GM12873 (cell line): ENCODE results near the gene PNPLA7.

Experiments used
- TF ChIP-seq, protein P1 (sequence below): IDR thresholded peaks from 2 replicates; pipeline ENCODE4 v1.5.1; 2012; ENCODE audit warnings: low read depth, mild to moderate bottlenecking, moderate library complexity, low read length, control low read depth; ENCODE audit not compliant: insufficient read depth; ENCODE audit errors: missing control alignments

Gene PNPLA7

DNA sequence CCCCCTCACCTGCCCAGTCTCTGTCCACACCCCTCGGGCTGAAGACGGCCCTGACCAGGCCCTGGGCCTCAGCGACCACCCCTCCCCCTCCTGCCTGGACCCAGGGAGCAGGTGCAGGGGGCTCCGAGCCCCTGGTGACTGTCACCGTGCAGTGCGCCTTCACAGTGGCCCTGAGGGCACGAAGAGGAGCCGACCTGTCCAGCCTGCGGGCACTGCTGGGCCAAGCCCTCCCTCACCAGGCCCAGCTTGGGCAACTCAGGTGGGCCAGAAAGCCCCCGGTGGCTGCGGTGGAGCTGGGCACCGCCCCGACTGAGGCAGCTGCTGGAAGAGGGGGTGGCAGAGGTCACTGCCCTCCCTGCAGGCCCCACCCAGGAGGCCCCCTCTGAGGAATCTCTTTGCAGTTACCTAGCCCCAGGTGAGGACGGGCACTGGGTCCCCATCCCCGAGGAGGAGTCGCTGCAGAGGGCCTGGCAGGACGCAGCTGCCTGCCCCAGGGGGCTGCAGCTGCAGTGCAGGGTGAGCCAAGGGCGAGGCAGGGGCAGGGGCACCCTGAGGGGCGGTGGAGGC is 116.8 kb downstream of the PNPLA7 start:
- TF ChIP-seq, protein P1, sequence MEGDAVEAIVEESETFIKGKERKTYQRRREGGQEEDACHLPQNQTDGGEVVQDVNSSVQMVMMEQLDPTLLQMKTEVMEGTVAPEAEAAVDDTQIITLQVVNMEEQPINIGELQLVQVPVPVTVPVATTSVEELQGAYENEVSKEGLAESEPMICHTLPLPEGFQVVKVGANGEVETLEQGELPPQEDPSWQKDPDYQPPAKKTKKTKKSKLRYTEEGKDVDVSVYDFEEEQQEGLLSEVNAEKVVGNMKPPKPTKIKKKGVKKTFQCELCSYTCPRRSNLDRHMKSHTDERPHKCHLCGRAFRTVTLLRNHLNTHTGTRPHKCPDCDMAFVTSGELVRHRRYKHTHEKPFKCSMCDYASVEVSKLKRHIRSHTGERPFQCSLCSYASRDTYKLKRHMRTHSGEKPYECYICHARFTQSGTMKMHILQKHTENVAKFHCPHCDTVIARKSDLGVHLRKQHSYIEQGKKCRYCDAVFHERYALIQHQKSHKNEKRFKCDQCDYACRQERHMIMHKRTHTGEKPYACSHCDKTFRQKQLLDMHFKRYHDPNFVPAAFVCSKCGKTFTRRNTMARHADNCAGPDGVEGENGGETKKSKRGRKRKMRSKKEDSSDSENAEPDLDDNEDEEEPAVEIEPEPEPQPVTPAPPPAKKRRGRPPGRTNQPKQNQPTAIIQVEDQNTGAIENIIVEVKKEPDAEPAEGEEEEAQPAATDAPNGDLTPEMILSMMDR: no peak

DNA sequence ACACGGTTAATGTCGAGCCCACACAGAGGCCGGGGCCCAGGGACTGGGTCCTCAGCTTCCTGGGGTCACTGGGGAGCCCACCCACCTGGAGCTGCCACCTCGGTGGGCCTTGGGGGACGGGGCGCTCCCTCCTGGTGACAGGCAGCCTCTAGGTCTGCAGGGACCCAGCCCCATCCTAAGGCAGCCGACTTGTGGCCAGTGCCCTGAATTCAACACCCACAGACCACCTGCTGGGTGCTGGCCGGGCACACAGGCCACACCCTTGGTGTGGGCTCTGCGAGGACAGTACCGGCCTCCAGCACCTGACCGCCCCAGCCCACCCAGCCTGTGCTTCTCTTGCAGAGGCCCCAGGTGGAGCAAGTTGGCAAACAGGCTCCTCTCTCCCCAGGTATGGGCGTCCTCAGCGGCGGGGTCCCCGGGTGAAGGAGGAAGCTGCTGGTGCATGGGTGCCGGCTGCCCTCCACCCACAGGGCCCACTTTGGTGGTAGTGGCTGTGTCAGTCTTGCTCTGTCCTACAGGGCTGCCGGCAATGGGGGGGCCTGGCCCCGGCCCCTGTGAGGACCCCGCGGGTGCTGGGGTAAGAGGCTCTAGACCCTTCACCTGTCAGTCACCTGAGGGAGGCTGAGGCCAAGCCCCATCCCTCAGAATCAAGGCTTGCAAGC is 117.4 kb downstream of the PNPLA7 start:
- TF ChIP-seq, protein P1: no peak

DNA sequence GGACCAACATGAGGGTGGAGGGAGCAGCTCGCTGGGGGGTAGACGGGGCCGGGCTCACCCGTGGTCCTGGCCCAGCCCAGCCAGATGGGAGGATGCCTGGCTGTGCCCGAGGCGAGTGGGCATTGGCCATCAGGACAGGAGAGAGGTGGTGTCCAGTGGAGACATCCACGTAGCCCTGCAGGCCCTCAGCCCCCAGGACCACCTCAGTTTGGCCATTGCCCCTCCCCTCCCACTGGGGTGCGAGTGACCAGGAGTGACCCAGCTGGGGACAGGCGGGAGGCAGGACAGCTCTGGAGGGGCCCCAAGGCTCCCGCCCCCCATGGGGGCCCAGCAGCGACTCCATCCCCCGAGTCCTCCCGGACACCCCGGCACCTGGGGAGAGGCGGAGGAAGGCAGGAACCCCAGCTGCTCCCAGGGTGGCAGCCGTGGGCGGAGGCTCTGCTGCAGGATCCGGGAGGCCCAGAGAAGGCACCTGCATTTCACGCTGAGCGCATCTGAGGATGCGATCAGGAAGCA is 118.7 kb downstream of the PNPLA7 start:
- TF ChIP-seq, protein P1: no peak

DNA sequence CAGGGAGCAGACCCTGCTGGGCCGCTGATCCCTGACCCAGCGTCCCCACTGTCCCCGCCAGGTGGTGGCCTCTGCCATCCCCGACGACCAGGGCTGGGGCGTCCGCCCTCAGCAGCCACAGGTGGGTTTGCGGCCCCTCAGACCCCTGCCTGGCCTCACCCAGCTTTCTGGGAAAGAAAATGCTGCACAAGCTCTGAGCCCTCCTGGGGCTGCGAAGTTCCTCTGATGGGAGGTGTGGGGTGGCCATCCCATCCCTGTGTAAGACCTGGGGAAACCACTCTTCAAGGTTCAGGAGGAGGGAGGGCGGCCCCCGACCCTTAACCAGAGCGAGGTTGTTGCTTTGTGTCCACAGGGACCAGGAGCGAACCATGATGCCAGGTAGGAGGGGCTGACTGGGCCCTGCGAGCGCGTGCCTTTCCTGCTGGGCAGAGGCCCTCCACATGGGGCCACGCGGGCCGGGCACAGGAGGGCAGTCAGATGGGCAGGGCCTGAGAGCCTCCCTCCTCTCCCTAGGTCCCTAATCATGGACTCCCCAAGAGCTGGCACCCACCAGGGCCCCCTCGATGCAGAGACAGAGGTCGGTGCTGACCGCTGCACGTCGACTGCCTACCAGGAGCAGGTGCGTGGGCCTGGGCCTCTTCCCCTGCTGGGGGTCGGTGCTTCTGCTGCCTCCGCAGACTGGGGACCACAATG is 119.3 kb downstream of the PNPLA7 start:
- TF ChIP-seq, protein P1: no peak

DNA sequence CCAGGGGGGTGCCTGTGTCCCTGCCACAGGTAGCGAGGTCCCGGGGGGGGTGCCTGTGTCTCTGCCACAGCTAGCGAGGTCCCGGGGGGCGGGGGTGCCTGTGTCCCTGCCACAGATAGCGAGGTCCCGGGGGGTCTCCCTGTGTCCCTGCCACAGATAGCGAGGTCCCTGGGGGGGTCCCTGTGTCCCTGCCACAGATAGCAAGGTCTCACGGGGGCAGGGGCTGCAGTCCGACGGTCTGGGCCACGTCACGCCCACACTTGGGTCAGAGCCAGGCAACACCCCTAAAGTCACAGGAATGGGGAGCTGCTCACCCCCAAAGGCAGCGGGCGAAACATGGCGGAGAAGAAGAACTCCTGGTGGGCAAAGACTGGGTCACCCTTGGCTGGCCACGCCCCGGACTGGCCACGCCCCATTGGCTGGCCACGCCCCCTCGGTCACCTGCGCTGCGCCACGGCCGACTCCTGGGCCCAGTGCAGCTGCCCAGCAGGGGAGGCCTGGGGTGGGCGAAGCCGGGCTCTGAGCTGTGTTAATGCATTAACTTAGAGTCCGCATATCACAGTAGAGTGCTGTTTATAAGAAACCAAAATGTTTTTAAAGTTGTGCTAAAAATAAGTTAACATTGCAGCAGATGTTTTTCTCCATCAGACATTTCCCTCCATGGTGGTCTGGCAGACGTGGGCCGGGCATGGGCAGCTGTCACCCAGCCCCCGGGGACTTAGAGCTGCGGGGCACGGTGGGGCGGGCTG is 120.1 kb downstream of the PNPLA7 start:
- TF ChIP-seq, protein P1: no peak

DNA sequence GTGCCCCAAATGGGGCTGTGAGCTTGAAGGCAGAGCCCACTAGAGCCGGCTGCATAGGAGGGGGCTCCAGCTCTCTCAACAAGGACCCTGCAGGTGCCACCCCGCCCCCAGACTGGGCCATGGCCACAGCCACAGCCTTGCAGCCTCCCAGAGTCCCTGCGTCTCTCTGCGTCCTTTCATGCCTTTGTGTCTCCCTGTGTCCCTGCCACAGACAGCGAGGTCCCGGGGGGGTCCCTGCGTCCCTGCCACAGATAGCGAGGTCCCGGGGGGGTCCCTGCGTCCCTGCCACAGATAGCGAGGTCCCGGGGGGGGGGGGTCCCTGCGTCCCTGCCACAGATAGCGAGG is 120.7 kb downstream of the PNPLA7 start:
- TF ChIP-seq, protein P1: no peak
